ENCODE data around the gene TAF1A. TPM values are rescaled to one million over a fixed set of nuclear protein-coding genes. Genes with fewer than 3 reads are reported as not detected.
"Not testable (repeated sequence)": the region's sequence is repeated elsewhere in the genome, so short reads cannot be mapped to it uniquely, and the experiment has no call there.

TAF1A gene
- polyA plus RNA-seq (2013, experiment 1 of 2; ENCODE audit: insufficient read length) = 8.3 TPM
- 8.6 TPM for polyA plus RNA-seq (2013, experiment 2 of 2; ENCODE audit: insufficient read length)

GRCh38 chr1:222589462-222590302 lies at the start of gene TAF1A:
TAF1A (minus strand) TSS chr1:222589933.
- DNase-seq = peak; percentile 83

- DNase-seq = peak; percentile 86
Observed at GRCh38 chr1:222634180-222635013, 44.7 kb upstream of the TAF1A start.

- DNase-seq = no peak
Observed at GRCh38 chr1:222632749-222633148, 43.0 kb upstream of the TAF1A start.

GRCh38 chr1:222631611-222632208 lies 42.0 kb upstream of the TAF1A start:
- no peak for DNase-seq

GRCh38 chr1:222629921-222630535 lies 40.3 kb upstream of the TAF1A start:
- DNase-seq = no peak

- DNase-seq = no peak
Observed at GRCh38 chr1:222627232-222627631, 37.5 kb upstream of the TAF1A start.

GRCh38 chr1:222624214-222624613 lies 34.5 kb upstream of the TAF1A start:
- DNase-seq = no peak

- DNase-seq = no peak
Observed at GRCh38 chr1:222623458-222623857, 33.7 kb upstream of the TAF1A start.

GRCh38 chr1:222622765-222623164 lies 33.0 kb upstream of the TAF1A start:
- DNase-seq = no peak

- DNase-seq = no peak
Observed at GRCh38 chr1:222620566-222620965, 30.8 kb upstream of the TAF1A start.

GRCh38 chr1:222618880-222619596 lies 29.3 kb upstream of the TAF1A start:
- DNase-seq = peak; percentile 23

GRCh38 chr1:222618001-222618879 lies 28.5 kb upstream of the TAF1A start, which contains the start of gene MIA3:
MIA3 (plus strand) TSS chr1:222618097; CDS start chr1:222618111, 14 bp downstream.
- DNase-seq = peak; percentile 16

- peak; percentile 99 for DNase-seq
Observed at GRCh38 chr1:222617367-222617951, 27.7 kb upstream of the TAF1A start.

GRCh38 chr1:222616525-222616924 lies 26.8 kb upstream of the TAF1A start:
- peak; percentile 67 for DNase-seq

GRCh38 chr1:222613627-222614026 lies 23.9 kb upstream of the TAF1A start:
- no peak for DNase-seq

GRCh38 chr1:222610728-222611127 lies 21.0 kb upstream of the TAF1A start:
- DNase-seq = no peak

- DNase-seq = not testable (repeated sequence)
Observed at GRCh38 chr1:222609111-222609510, 19.4 kb upstream of the TAF1A start.

- no peak for DNase-seq
Observed at GRCh38 chr1:222606757-222607156, 17.0 kb upstream of the TAF1A start.

- no peak for DNase-seq
Observed at GRCh38 chr1:222601257-222601656, 11.5 kb upstream of the TAF1A start.

GRCh38 chr1:222600281-222600680 lies 10.5 kb upstream of the TAF1A start:
- no peak for DNase-seq
